ENCODE measurements around the gene BCL11B. TPM values are rescaled to one million over a fixed set of nuclear protein-coding genes. Genes with fewer than 3 reads are reported as not detected.

The BCL11B gene
- total RNA-seq, 2 experiments from 2014 or later = not detected

- Histone ChIP-seq H3K27ac (ENCODE audit: low read depth, low read length, poor library complexity, severe bottlenecking) (no peak overlapping the region), H3K4me2 (ENCODE audit: low read length) (no peak overlapping the region), H3K9me3 (ENCODE audit: low read length) (no peaks in the 10 kb centered on the region), H3K36me3 (ENCODE audit: insufficient read depth, low read length) (no peaks in the 10 kb centered on the region), H3K4me1 (ENCODE audit: insufficient read depth, low read length, poor library complexity, severe bottlenecking) (no peaks in the 10 kb centered on the region), H3K9me2 (ENCODE audit: insufficient read depth, low read length) (no peaks in the 10 kb centered on the region), H3K4me3 (ENCODE audit: low read depth, low read length, poor library complexity, severe bottlenecking) (no peak overlapping the region), H3K79me2 (ENCODE audit: insufficient read depth, low read depth, low read length) (no peaks in the 10 kb centered on the region), H4K20me1 (ENCODE audit: insufficient read depth, low read length) (no peaks in the 10 kb centered on the region), H2AFZ (ENCODE audit: low read length) (no peak overlapping the region)
- no peak for DNase-seq (ENCODE audit: low spot score)
- intact Hi-C loops (cut with micrococcal nuclease; ENCODE audit: unreplicated experiment) = no loop called here
- ChIA-PET POLR2A (no interaction called here), CTCF (ENCODE audit: unreplicated experiment) (no interaction called here)
- no TSS peak for BruUV-seq (replicated peaks)
- no peak for TF ChIP-seq EZH2phosphoT487 (IDR thresholded peaks at IDR 0.05; ENCODE audit: borderline replicate concordance, low read depth, low read length)
- TF ChIP-seq CTCF (conservative IDR thresholded peaks at IDR 0.05; ENCODE audit: low read length) = no peak
Measured at GRCh38 chr14:99276482-99276881, 4.5 kb upstream of the BCL11B start.

GRCh38 chr14:99275222-99275584, 3.2 kb upstream of the BCL11B start:
- no peak overlapping the region for H3K27ac ChIP-seq (ENCODE audit: low read depth, low read length, poor library complexity, severe bottlenecking)
- POLR2A ChIA-PET = no interaction called here
- H3K4me1 ChIP-seq (ENCODE audit: insufficient read depth, low read length, poor library complexity, severe bottlenecking) = no peaks in the 10 kb centered on the region
- CTCF ChIA-PET (ENCODE audit: unreplicated experiment) = no interaction called here
- BruUV-seq (replicated peaks) = no TSS peak
- no peaks in the 10 kb centered on the region for H3K9me2 ChIP-seq (ENCODE audit: insufficient read depth, low read length)
- H3K36me3 ChIP-seq (ENCODE audit: insufficient read depth, low read length) = no peaks in the 10 kb centered on the region
- H4K20me1 ChIP-seq (ENCODE audit: insufficient read depth, low read length) = no peaks in the 10 kb centered on the region
- no peak overlapping the region for H2AFZ ChIP-seq (ENCODE audit: low read length)
- TF ChIP-seq EZH2phosphoT487 (IDR thresholded peaks at IDR 0.05; ENCODE audit: borderline replicate concordance, low read depth, low read length) (no peak), CTCF (conservative IDR thresholded peaks at IDR 0.05; ENCODE audit: low read length) (no peak)
- no peaks in the 10 kb centered on the region for H3K9me3 ChIP-seq (ENCODE audit: low read length)
- H3K4me2 ChIP-seq (ENCODE audit: low read length) = no peak overlapping the region
- no peaks in the 10 kb centered on the region for H3K79me2 ChIP-seq (ENCODE audit: insufficient read depth, low read depth, low read length)
- no peak overlapping the region for H3K4me3 ChIP-seq (ENCODE audit: low read depth, low read length, poor library complexity, severe bottlenecking)
- no peak for DNase-seq (ENCODE audit: low spot score)
- intact Hi-C loops (cut with micrococcal nuclease; ENCODE audit: unreplicated experiment) = no loop called here

GRCh38 chr14:99274346-99275221, 2.6 kb upstream of the BCL11B start:
- BruUV-seq (replicated peaks) = no TSS peak
- ChIA-PET POLR2A (no interaction called here), CTCF (ENCODE audit: unreplicated experiment) (no interaction called here)
- H3K4me1 ChIP-seq (ENCODE audit: insufficient read depth, low read length, poor library complexity, severe bottlenecking) = no peaks in the 10 kb centered on the region
- H3K36me3 ChIP-seq (ENCODE audit: insufficient read depth, low read length) = no peaks in the 10 kb centered on the region
- H3K9me2 ChIP-seq (ENCODE audit: insufficient read depth, low read length) = no peaks in the 10 kb centered on the region
- H3K27ac ChIP-seq (ENCODE audit: low read depth, low read length, poor library complexity, severe bottlenecking) = no peak overlapping the region
- H3K9me3 ChIP-seq (ENCODE audit: low read length) = no peaks in the 10 kb centered on the region
- intact Hi-C loops (cut with micrococcal nuclease; ENCODE audit: unreplicated experiment) = no loop called here
- H2AFZ ChIP-seq (ENCODE audit: low read length) = no peak overlapping the region
- DNase-seq (ENCODE audit: low spot score) = no peak
- no peaks in the 10 kb centered on the region for H4K20me1 ChIP-seq (ENCODE audit: insufficient read depth, low read length)
- H3K4me3 ChIP-seq (ENCODE audit: low read depth, low read length, poor library complexity, severe bottlenecking) = no peak overlapping the region
- H3K79me2 ChIP-seq (ENCODE audit: insufficient read depth, low read depth, low read length) = no peaks in the 10 kb centered on the region
- H3K4me2 ChIP-seq (ENCODE audit: low read length) = no peak overlapping the region
- no peak for TF ChIP-seq CTCF (conservative IDR thresholded peaks at IDR 0.05; ENCODE audit: low read length)
- TF ChIP-seq EZH2phosphoT487 (IDR thresholded peaks at IDR 0.05; ENCODE audit: borderline replicate concordance, low read depth, low read length) = no peak

Measured in OCI-LY7 (cell line).